A549 treated with CpdA at 1 μM for 4 hours (cell line): ENCODE data around the gene STXBP5. TPM values are rescaled to one million over a fixed set of nuclear protein-coding genes. Genes with fewer than 3 reads are reported as not detected.

Experiments
- total RNA-seq: library from RNA; stranded (reverse); fragments of 200-300 nt; extraction: Qiagen RNA extraction; gene quantifications from 5 replicates; pipeline ENCODE4 v1.2.3, GENCODE V29; 2022; ENCODE audit warnings: low read depth

STXBP5 gene
- total RNA-seq, result 7.8 to 10.7 TPM (median 9.2 TPM) in 5 replicates

DNA sequence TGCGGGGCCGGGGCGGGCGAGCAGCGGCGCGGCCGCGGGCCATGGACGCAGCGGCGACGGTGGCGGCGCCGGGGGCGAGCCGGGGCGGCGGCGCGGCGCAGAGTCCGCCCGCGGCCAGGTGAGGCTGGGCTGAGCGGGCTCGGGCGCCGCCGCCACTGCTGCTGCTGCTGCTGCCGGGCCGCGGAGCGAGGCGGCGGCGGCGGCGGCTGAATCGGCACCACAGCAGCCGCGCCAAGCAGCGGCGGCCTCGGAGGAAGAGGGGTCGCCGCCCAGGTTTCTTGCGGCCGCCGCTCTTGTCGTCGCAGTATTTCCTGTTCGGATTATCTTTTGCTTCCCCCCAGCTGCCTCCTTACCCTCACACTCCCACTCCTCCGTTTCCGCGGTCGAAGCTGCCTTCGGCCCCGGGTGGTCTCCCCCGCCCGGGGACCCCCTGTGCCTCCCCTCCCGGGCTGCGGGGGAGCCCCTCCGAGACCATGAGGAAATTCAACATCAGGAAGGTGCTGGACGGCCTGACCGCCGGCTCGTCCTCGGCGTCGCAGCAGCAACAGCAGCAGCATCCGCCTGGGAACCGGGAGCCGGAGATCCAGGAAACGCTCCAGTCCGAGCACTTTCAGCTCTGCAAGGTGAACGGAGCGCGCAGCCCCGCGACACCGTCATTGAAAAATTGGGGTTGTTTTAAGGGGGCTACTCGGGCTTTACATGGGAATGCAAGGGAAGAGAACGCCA lies at the start of gene STXBP5:
Gene STXBP5, plus strand, starts transcription at position 358 of the 726 bp plus-strand sequence. Its CDS starts 116 bp downstream, at position 474.

